WERI-Rb-1 (cell line): Measurements from ENCODE around the gene DHRS12.

Experiments used
- DNase-seq: peaks from one replicate; pipeline ENCODE4 v3.0.0-alpha.2; 2020
- H3K27ac ChIP-seq: fragments of 250-450 bp; sonication (Bioruptor Pico); 2 replicates; pipeline ENCODE4 v1.5.1; 2020; ENCODE audit warnings: mild to moderate bottlenecking, moderate library complexity
- H3K27me3 ChIP-seq: fragments of 250-450 bp; sonication (Bioruptor Pico); 2 replicates; pipeline ENCODE4 v1.5.1; 2021; ENCODE audit warnings: mild to moderate bottlenecking, low read depth, moderate library complexity; ENCODE audit not compliant: insufficient read depth, severe bottlenecking
- H3K36me3 ChIP-seq: fragments of 250-450 bp; sonication (Bioruptor Pico); 2 replicates; pipeline ENCODE4 v1.5.1; 2020; ENCODE audit warnings: mild to moderate bottlenecking, moderate library complexity
- H3K4me3 ChIP-seq: 2 replicates; pipeline ENCODE4 v1.5.1; 2011; ENCODE audit warnings: low read depth, mild to moderate bottlenecking, control low read depth, low read length
- H3K9me3 ChIP-seq: fragments of 250-450 bp; sonication (Bioruptor Pico); 2 replicates; pipeline ENCODE4 v1.5.1; 2021; ENCODE audit warnings: mild to moderate bottlenecking, moderate library complexity; ENCODE audit not compliant: severe bottlenecking
- TF ChIP-seq, protein P1 (sequence below): IDR thresholded peaks from 2 replicates; pipeline ENCODE4 v1.5.1; 2011; ENCODE audit warnings: low read depth, mild to moderate bottlenecking, control low read depth, inconsistent platforms, low read length

Gene DHRS12

DNA sequence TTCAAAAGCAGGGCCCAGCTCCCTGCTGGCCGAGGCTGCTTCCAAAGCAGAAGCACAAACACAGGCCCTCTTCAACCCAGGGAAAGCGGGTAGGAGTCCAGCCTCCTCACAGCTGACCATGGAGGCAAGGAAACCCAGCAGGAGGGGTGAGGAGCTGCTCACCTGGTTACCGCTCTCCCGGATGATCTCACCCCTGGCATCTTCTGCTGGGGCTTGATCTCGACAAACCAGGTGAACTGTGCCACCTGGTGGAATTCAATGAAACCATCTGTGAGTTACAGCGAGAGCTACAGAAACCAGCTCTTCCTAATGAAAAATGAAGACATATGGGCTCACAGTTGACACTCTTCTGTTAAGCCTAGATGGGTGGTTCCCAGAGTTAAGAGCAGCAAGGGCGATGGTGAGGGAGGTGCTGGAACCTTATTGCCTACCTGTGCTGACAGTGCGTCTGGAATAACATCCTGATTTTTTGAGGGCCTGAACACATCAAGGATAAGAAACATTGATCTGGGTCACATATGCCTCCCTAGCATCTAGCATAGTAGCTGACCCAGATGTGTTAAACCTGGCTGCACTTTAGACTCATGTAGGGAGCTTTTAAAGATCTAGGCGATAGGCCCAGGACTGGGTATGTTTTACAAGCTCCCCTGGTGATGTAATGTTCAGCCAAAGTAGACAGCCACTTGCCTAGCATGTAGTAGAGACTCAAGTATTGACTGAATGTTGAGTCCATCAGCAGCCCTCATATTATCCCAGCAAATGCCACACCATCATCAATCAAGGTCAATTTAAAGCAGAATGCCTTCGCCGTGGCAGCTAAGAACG is 6.1 kb downstream of the DHRS12 start:
- Histone ChIP-seq H3K36me3 (no peaks in the 10 kb centered on the region), H3K27me3 (no peaks in the 10 kb centered on the region), H3K27ac (no peak overlapping the region; the same call in 1 of the 2 replicates), H3K9me3 (no peaks in the 10 kb centered on the region), H3K4me3 (no peak overlapping the region)
- TF ChIP-seq, protein P1, sequence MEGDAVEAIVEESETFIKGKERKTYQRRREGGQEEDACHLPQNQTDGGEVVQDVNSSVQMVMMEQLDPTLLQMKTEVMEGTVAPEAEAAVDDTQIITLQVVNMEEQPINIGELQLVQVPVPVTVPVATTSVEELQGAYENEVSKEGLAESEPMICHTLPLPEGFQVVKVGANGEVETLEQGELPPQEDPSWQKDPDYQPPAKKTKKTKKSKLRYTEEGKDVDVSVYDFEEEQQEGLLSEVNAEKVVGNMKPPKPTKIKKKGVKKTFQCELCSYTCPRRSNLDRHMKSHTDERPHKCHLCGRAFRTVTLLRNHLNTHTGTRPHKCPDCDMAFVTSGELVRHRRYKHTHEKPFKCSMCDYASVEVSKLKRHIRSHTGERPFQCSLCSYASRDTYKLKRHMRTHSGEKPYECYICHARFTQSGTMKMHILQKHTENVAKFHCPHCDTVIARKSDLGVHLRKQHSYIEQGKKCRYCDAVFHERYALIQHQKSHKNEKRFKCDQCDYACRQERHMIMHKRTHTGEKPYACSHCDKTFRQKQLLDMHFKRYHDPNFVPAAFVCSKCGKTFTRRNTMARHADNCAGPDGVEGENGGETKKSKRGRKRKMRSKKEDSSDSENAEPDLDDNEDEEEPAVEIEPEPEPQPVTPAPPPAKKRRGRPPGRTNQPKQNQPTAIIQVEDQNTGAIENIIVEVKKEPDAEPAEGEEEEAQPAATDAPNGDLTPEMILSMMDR: peak; percentile 53
- peak; percentile 68 for DNase-seq

DNA sequence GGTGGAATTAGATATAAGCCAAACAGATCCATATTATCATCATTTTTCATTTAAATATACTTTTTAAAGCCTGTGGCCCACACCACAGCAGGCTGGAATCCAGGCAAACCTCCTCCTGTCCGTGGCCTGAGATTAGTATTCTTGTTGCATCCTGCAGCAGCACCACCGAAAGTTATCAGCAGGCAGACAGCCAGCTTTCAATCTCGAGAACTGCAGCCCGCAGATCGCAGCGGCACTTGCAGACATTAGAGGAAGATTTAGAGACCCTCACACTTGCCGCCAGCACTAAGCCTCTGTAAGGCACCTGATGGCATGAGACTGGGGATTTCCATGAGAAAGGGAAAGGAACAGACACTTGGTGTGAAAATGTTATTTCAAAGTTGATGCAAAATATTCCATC is 7.4 kb downstream of the DHRS12 start:
- Histone ChIP-seq H3K27ac (no peak overlapping the region), H3K27me3 (no peaks in the 10 kb centered on the region), H3K36me3 (no peaks in the 10 kb centered on the region), H3K4me3 (no peak overlapping the region), H3K9me3 (no peaks in the 10 kb centered on the region)
- DNase-seq: no peak
- TF ChIP-seq, protein P1: no peak

DNA sequence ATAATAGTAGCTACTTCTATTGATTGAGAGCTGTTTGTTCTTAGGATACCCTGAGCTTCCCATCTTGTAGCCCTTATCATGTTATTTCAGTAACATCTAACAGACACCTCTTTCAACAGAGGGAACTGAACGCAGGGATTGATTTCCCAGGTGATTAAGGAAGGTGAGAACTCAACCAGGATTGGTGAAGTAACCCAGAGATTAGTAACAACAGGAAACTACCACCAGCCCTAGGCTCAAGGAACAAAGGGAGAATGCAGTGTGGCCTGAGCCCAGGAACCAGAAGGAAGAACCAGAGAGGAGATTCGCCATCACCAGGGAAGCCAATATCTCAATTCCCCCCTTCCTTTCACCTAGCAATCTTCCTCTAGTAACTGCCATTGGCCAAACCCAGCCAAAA is 8.5 kb downstream of the DHRS12 start:
- Histone ChIP-seq H3K27ac (no peak overlapping the region), H3K9me3 (no peaks in the 10 kb centered on the region), H3K4me3 (no peak overlapping the region), H3K27me3 (no peaks in the 10 kb centered on the region), H3K36me3 (no peaks in the 10 kb centered on the region)
- TF ChIP-seq, protein P1: no peak
- DNase-seq: no peak

DNA sequence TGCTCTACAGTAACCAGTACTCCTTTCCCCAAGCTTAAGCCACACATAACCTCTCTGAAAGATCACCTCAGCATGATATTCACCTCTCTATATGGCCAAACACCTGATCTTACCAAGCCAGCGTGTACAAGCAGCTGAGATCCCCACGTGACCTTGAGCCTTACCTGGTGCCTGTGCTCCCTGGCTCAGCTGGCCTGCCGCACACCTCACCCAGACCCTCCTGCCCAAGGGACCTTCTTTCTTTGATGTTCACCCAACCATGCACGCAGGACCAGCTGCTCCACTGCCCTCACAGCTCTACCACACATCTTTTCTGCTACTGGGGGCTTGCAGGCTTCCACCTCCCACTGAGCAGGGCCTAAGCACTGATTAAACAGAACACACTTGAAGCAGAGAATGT is 9.0 kb downstream of the DHRS12 start:
- no peaks in the 10 kb centered on the region for H3K36me3 ChIP-seq
- H3K4me3 ChIP-seq: no peak overlapping the region
- H3K27ac ChIP-seq: no peak overlapping the region
- no peaks in the 10 kb centered on the region for H3K9me3 ChIP-seq
- no peak for DNase-seq
- TF ChIP-seq, protein P1: no peak
- no peaks in the 10 kb centered on the region for H3K27me3 ChIP-seq

DNA sequence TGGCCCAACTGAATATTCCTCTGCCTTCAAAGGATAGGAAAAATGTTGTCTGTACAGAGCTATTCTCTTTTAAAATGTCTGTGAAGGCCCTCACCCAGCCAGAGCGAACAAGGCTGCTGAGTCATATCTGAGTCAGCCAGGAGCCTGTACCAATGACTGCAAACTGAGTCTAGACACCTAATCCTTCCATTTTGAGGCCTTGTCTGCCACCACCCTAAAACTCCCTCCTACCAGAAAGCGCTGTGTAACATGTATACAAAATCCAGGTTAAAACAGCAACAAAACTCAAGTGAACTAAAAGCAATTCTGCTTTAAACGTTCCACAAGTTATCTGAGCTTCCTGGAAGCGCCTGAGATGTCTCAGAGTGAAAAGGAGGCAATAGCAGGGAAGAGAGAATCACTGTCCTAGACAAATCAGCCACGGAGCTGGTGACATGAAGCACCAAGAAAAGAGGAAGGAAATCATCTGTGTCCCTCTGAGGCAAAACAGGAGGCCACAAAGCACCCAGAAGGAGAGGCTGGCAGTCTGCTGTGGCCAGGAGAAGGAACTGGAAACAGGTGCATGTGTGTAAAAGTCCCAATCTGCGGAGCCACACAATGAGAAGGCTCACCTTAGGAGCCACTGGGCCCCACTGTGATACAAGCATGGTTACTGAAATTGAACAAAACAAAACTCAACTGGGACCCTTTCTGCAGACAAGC is 10.2 kb downstream of the DHRS12 start:
- Histone ChIP-seq H3K36me3 (no peaks in the 10 kb centered on the region), H3K9me3 (no peaks in the 10 kb centered on the region), H3K4me3 (no peak overlapping the region), H3K27ac (no peak overlapping the region), H3K27me3 (no peaks in the 10 kb centered on the region)
- DNase-seq: no peak
- TF ChIP-seq, protein P1: no peak
